PFSK-1 (cell line): ENCODE data around the gene EP400.

Experiments used
- FOXP2 ChIP-seq: optimal IDR thresholded peaks from 2 replicates; pipeline ENCODE3; 2011; ENCODE audit warnings: borderline replicate concordance, control low read depth, inconsistent platforms; ENCODE audit not compliant: insufficient read depth; ENCODE audit errors: extremely low read length, extremely low read depth
- POLR2AphosphoS5 ChIP-seq: IDR thresholded peaks from 2 replicates; pipeline ENCODE4 v1.6.1; 2012; ENCODE audit warnings: low read depth, mild to moderate bottlenecking, control low read depth, low read length, moderate library complexity
- SIN3A ChIP-seq: IDR thresholded peaks from 2 replicates; pipeline ENCODE4 v1.6.1; 2012; ENCODE audit warnings: mild to moderate bottlenecking, low read length, moderate library complexity, borderline replicate concordance; ENCODE audit not compliant: insufficient read depth
- TAF1 ChIP-seq: IDR thresholded peaks from 2 replicates; pipeline ENCODE4 v1.6.1; 2012; ENCODE audit warnings: low read length, control low read depth, borderline replicate concordance; ENCODE audit not compliant: insufficient read depth
- TF ChIP-seq, protein P1 (sequence below), 2 experiments: IDR thresholded peaks; 2 replicates each; pipeline versions ENCODE4 v1.6.1 to v1.8.0; 2011 to 2012; ENCODE audit warnings: low read depth in 2 of 2, low read length in 2 of 2, control low read depth in 1 of 2, inconsistent platforms in 1 of 2, mild to moderate bottlenecking in 1 of 2, moderate library complexity in 1 of 2; ENCODE audit not compliant: insufficient read depth in 1 of 2

Gene EP400

DNA sequence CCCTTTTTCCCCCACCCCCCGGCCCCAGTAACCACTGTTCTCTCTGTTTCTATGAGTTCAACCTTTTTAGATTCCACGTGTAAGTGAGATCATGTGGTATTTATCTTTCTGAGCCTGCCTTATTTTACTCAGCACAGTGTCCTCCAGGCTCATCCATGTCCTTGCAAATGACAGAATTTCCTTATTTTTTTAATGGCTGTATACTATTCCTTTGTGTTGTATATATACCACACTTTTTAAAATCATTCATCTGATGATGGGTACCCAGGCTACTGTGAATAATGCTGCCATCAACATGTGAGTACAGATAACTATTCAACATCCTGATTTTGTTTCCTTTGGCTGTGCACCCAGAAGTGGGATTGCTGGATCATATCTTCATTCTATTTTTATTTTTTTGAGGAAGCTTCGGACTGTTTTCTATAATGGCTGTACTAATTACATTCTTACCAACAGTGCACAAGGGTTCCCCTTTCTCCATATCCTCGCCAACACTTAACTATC lies 139.7 kb downstream of the EP400 start:
- TF ChIP-seq TAF1 = no peak
- no peak for TF ChIP-seq POLR2AphosphoS5
- no peak for TF ChIP-seq SIN3A
- TF ChIP-seq, protein P1, sequence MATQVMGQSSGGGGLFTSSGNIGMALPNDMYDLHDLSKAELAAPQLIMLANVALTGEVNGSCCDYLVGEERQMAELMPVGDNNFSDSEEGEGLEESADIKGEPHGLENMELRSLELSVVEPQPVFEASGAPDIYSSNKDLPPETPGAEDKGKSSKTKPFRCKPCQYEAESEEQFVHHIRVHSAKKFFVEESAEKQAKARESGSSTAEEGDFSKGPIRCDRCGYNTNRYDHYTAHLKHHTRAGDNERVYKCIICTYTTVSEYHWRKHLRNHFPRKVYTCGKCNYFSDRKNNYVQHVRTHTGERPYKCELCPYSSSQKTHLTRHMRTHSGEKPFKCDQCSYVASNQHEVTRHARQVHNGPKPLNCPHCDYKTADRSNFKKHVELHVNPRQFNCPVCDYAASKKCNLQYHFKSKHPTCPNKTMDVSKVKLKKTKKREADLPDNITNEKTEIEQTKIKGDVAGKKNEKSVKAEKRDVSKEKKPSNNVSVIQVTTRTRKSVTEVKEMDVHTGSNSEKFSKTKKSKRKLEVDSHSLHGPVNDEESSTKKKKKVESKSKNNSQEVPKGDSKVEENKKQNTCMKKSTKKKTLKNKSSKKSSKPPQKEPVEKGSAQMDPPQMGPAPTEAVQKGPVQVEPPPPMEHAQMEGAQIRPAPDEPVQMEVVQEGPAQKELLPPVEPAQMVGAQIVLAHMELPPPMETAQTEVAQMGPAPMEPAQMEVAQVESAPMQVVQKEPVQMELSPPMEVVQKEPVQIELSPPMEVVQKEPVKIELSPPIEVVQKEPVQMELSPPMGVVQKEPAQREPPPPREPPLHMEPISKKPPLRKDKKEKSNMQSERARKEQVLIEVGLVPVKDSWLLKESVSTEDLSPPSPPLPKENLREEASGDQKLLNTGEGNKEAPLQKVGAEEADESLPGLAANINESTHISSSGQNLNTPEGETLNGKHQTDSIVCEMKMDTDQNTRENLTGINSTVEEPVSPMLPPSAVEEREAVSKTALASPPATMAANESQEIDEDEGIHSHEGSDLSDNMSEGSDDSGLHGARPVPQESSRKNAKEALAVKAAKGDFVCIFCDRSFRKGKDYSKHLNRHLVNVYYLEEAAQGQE (IDR thresholded peaks at IDR 0.05; ENCODE audit: insufficient read depth in 1 of 2, low read depth in 2 of 2, low read length in 2 of 2) = no peak
- TF ChIP-seq FOXP2 = no peak

DNA sequence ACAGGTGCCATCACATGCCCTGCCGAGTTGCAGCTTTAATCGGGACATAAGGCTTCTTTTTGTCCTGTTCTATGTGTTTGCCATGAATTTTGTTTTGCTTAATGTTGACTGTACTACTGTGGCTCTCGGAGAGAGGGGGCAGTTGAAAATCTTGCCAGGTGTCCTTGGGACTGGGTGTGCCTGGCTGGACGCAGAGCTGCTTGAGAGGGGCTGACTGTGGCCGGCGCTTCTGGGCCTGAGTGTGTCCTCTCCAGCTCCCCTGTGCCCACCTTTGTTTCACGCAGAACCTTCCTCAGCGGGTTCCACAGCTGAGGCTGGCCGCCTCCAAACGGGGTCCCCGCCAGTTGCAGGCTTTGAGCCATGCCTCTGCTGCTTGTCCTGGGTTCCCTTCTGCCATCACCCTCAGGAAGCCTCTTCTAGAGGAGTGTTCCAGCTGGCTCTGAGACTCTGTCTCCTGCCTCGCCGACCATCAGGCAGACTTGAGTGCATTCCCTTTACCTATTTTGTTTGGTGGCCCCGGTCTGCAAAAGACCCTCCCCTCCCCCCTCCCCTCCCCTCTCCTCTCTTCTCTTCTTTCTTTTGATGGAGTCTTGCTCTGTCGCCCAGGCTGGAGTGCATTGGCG lies 144.6 kb downstream of the EP400 start:
- no peak for TF ChIP-seq SIN3A
- TF ChIP-seq FOXP2 = no peak
- no peak for TF ChIP-seq POLR2AphosphoS5

DNA sequence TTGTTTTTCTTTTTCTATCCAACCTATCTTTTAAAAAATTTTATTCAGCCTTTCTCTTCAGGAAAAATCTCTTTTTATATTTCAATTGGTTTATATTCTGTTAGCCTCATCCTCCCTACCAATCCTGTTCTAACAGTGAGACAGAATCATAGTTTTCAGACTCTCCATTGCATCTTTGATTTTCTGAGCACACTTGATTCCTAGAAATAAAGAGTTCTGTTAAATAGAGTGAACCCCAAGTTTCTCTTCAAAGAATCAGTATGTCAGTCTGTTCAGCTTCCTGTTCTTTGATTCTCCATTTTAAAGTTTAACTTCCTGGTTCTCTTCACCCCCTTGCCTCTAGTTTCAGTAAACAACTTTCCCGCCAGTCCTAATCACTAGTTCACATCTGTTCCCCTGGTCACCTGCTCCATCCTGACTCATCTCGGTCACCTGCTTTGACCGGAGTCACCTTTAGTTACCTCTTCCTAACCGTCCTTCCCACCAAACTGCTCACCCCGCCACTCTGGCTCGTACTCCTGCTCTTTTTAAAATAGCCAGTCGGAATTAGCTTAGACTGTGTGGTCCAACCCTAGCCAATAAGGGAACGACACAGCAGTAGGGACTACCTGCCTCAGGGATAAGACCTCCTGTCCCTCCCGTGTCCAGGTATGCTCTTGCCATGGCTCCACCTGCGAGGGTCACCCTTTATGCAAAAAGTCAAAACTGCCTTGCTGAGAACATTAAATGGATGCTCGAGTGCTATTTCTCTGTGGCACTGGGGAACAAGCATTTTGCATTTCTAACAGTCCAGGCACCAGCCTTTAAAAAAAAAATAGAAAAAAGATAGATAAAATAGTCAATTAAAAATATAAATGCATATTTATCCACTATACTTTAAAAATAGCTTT lies 146.0 kb downstream of the EP400 start:
- no peak for TF ChIP-seq FOXP2
- TF ChIP-seq, protein P1 (IDR thresholded peaks at IDR 0.05; ENCODE audit: insufficient read depth in 1 of 2, low read depth in 2 of 2, low read length in 2 of 2) = no peak
- TF ChIP-seq TAF1 = no peak
- no peak for TF ChIP-seq SIN3A
- no peak for TF ChIP-seq POLR2AphosphoS5

DNA sequence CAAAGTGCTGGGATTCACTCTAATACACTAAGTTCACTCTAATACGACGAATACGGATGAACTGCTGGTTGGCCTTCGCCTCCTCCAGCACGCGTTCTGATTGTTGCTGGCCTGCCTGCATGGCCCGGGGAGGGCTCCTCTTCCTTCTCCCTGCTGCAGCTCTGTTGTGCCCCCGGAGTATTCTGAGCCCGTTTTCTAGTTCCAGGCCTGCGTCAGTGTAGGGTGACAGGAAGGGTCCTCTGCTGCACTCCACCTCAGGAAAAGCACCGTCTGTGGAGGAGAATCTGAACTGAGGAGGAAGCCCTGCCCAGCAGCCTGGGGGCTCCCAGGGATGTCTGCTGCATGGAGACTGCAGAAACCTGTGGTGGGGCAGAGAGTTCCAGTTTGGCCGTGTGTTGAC lies 150.0 kb downstream of the EP400 start:
- TF ChIP-seq TAF1 (no peak), POLR2AphosphoS5 (no peak)

DNA sequence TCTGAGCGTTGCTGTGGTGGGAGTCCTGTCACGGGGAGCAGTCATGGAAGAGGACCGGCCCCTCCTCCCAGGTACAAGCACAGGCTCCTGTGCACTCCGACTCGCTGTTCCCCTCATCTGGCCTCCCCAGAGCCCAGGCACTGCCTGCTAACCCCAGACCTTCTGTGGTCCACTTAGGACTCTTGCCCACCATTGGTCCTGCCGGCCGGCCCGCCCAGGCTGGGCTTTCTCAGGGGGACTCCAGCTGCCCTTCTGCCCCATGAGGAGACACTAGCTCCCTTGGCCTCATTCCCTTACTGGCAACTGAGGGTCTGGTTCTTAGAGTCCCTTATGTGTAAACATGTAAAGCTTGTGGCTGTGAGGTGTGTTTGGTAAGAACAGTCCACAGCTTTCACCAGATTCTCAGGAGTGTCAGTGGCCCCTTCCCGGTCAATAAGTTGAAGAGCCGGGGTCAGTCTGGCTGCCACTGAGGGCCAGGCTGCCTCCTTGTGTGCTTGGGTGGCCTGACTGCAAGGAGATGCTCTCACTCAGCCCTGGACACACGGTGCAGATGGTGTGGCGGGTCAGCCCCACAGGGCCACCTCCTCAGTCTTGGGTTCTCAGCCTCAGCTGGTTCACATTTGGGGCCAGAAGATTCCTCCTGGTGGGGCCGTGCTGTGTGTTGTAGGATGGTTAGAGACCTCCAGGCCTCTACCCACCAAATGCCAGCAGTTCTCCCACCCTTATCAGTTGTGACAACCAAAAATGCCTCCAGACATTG lies 150.7 kb downstream of the EP400 start:
- TF ChIP-seq TAF1 = no peak
- TF ChIP-seq SIN3A = no peak
- no peak for TF ChIP-seq POLR2AphosphoS5
- TF ChIP-seq, protein P1 (IDR thresholded peaks at IDR 0.05; ENCODE audit: insufficient read depth in 1 of 2, low read depth in 2 of 2, low read length in 2 of 2) = no peak
- TF ChIP-seq FOXP2 = no peak
